ENCODE measurements around the gene NAGLU.

Gene NAGLU

GRCh38 chr17:42509841-42510240 is 26.2 kb upstream of the NAGLU start:
- H3K4me1 Mint-ChIP-seq, result peaks cover 24% of the 10 kb centered on the region
- no peak for DNase-seq
- TF ChIP-seq CTCF (IDR thresholded peaks at IDR 0.05), result no peak

GRCh38 chr17:42512246-42512645 is 23.8 kb upstream of the NAGLU start:
- Mint-ChIP-seq H3K27me3 (ENCODE audit: low read depth, poor library complexity) (peaks cover 7% of the 10 kb centered on the region), H3K4me3 (no peak overlapping the region), H3K4me1 (peaks cover 24% of the 10 kb centered on the region), H3K27ac (peak overlapping the region; percentile 88), H3K9me3 (no peaks in the 10 kb centered on the region), H3K36me3 (ENCODE audit: low read depth) (peaks cover 48% of the 10 kb centered on the region)
- DNase-seq, result no peak
- TF ChIP-seq CTCF (IDR thresholded peaks at IDR 0.05), result no peak

More at GRCh38 chr17:42509841-42510240, 26.2 kb upstream of the NAGLU start:
- H3K27ac Mint-ChIP-seq, result no peak overlapping the region
- no peak overlapping the region for H3K4me3 Mint-ChIP-seq
- H3K27me3 Mint-ChIP-seq (ENCODE audit: low read depth, poor library complexity), result peaks cover 7% of the 10 kb centered on the region
- no peaks in the 10 kb centered on the region for H3K9me3 Mint-ChIP-seq
- peaks cover 45% of the 10 kb centered on the region for H3K36me3 Mint-ChIP-seq (ENCODE audit: low read depth)

GRCh38 chr17:42512733-42513251 is 23.2 kb upstream of the NAGLU start:
- Mint-ChIP-seq H3K4me3 (no peak overlapping the region), H3K27me3 (ENCODE audit: low read depth, poor library complexity) (peaks cover 7% of the 10 kb centered on the region), H3K36me3 (ENCODE audit: low read depth) (peaks cover 43% of the 10 kb centered on the region), H3K9me3 (no peaks in the 10 kb centered on the region), H3K27ac (peak overlapping the region; percentile 38), H3K4me1 (peaks cover 24% of the 10 kb centered on the region)
- DNase-seq, result no peak
- TF ChIP-seq CTCF (IDR thresholded peaks at IDR 0.05), result no peak

GRCh38 chr17:42513686-42514085 is 22.4 kb upstream of the NAGLU start:
- TF ChIP-seq CTCF (IDR thresholded peaks at IDR 0.05), result no peak
- peaks cover 34% of the 10 kb centered on the region for H3K36me3 Mint-ChIP-seq (ENCODE audit: low read depth)
- H3K27ac Mint-ChIP-seq, result no peak overlapping the region
- H3K27me3 Mint-ChIP-seq (ENCODE audit: low read depth, poor library complexity), result peaks cover 7% of the 10 kb centered on the region
- no peaks in the 10 kb centered on the region for H3K9me3 Mint-ChIP-seq
- H3K4me3 Mint-ChIP-seq, result no peak overlapping the region
- H3K4me1 Mint-ChIP-seq, result peaks cover 29% of the 10 kb centered on the region
- no peak for DNase-seq

- Mint-ChIP-seq H3K4me3 (no peak overlapping the region), H3K27me3 (ENCODE audit: low read depth, poor library complexity) (peaks cover 7% of the 10 kb centered on the region), H3K4me1 (peaks cover 35% of the 10 kb centered on the region), H3K36me3 (ENCODE audit: low read depth) (peaks cover 28% of the 10 kb centered on the region), H3K9me3 (no peaks in the 10 kb centered on the region), H3K27ac (no peak overlapping the region)
- TF ChIP-seq CTCF (IDR thresholded peaks at IDR 0.05), result no peak
- DNase-seq, result no peak
Observed at GRCh38 chr17:42514279-42514678, 21.8 kb upstream of the NAGLU start.

- H3K4me3 Mint-ChIP-seq, result no peak overlapping the region
- DNase-seq, result no peak
- peaks cover 24% of the 10 kb centered on the region for H3K36me3 Mint-ChIP-seq (ENCODE audit: low read depth)
- peaks cover 7% of the 10 kb centered on the region for H3K27me3 Mint-ChIP-seq (ENCODE audit: low read depth, poor library complexity)
- no peak for TF ChIP-seq CTCF (IDR thresholded peaks at IDR 0.05)
- H3K4me1 Mint-ChIP-seq, result peaks cover 41% of the 10 kb centered on the region
- peak overlapping the region; percentile 34 for H3K27ac Mint-ChIP-seq
- no peaks in the 10 kb centered on the region for H3K9me3 Mint-ChIP-seq
Observed at GRCh38 chr17:42514867-42515266, 21.2 kb upstream of the NAGLU start.

Measured in nephron progenitor cell (in vitro differentiated cells).